Coronary artery (tissue), 2 donors: ENCODE measurements around the gene SLC25A43.

Experiments
- DNase-seq: peaks from one replicate; pipeline ENCODE4 v3.0.0-alpha.2; 2017; ENCODE audit warnings: low spot score
- H3K27ac ChIP-seq, 2 donors: fragments of 200-600 bp; sonication (generic); one replicate each; pipeline ENCODE4 v1.5.1; 2016 to 2019
- H3K4me3 ChIP-seq: fragments of 200-600 bp; sonication (generic); 2 replicates; pipeline ENCODE4 v1.5.1; 2016; ENCODE audit warnings: mild to moderate bottlenecking, moderate library complexity
- TF ChIP-seq, protein P1 (sequence below): fragments of 200-600 bp; sonication (generic); IDR thresholded peaks from one replicate; pipeline ENCODE4 v1.5.1; 2019; ENCODE audit warnings: antibody characterized with exemption

SLC25A43 gene

DNA sequence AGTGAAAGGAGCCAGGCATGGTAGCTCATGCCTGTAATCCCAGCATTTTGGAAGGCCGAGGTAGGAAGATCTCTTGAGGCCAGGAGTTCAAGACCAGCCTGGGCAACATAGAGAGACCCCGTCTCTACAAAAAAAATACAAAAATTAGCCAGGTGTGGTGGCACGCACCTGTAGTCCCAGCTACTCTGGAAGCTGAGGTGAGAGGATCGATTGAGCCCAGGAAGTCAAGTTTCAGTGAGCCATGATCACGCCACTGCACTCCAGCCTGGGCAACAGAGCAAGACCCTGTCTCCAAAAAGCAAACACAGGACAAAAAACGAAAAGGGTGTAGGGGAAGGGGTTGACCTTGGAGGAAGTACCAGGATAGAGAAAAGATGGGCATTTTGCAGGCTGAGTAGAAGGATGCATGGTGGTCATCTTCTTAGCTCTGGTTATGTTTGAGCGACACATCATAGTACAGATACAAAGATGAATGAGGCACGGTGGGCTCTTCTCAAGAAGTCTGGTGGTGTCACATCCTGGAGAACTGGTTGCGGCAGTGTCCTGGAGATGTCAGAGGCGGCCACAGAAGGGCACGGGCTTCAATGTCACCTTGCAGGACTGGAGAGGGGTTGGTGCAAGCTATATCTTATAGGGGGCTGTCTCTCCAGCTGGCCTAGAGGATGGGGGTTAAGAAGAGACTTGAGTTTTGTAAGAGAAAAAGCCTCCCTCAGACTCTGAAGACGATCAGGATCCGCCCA is 101.1 kb downstream of the SLC25A43 start:
- Histone ChIP-seq H3K27ac (no peak overlapping the region), H3K4me3 (no peak overlapping the region)
- TF ChIP-seq, protein P1, sequence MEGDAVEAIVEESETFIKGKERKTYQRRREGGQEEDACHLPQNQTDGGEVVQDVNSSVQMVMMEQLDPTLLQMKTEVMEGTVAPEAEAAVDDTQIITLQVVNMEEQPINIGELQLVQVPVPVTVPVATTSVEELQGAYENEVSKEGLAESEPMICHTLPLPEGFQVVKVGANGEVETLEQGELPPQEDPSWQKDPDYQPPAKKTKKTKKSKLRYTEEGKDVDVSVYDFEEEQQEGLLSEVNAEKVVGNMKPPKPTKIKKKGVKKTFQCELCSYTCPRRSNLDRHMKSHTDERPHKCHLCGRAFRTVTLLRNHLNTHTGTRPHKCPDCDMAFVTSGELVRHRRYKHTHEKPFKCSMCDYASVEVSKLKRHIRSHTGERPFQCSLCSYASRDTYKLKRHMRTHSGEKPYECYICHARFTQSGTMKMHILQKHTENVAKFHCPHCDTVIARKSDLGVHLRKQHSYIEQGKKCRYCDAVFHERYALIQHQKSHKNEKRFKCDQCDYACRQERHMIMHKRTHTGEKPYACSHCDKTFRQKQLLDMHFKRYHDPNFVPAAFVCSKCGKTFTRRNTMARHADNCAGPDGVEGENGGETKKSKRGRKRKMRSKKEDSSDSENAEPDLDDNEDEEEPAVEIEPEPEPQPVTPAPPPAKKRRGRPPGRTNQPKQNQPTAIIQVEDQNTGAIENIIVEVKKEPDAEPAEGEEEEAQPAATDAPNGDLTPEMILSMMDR = no peak
- no peak for DNase-seq

DNA sequence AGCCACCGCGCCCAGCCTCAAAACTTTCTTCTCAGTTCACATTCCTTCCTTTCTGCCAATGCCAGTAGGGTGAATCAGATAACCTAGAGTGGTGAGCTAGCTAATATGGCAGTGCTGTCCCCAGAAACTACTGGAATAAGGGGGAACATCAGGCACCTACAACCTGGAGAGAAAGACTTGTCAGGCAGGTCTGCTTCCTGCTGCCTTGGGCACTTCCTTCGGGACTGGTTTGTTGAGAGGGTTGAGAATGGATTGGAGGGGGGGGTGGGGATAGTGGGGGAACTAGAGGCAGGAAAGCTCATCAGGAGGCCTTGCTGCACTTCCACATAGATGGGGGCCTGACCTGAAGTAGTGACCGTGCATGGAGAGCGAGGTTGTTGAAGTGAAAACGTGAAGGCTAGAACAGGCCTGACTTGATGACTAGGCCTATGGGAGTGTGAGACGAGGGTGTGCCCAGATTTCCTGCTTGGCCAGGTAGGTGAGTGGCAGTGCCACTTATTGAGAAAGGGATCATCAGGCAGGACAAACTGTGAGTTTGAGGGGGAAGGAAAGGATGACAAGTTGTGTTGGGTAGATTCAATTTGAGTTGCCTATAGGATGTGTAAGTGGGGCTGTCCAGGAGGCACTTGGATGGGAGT is 102.5 kb downstream of the SLC25A43 start:
- no peak for DNase-seq
- Histone ChIP-seq H3K4me3 (no peak overlapping the region), H3K27ac (peak overlapping the region in 1 of 2 donors; percentile 81)
- TF ChIP-seq, protein P1 = no peak

DNA sequence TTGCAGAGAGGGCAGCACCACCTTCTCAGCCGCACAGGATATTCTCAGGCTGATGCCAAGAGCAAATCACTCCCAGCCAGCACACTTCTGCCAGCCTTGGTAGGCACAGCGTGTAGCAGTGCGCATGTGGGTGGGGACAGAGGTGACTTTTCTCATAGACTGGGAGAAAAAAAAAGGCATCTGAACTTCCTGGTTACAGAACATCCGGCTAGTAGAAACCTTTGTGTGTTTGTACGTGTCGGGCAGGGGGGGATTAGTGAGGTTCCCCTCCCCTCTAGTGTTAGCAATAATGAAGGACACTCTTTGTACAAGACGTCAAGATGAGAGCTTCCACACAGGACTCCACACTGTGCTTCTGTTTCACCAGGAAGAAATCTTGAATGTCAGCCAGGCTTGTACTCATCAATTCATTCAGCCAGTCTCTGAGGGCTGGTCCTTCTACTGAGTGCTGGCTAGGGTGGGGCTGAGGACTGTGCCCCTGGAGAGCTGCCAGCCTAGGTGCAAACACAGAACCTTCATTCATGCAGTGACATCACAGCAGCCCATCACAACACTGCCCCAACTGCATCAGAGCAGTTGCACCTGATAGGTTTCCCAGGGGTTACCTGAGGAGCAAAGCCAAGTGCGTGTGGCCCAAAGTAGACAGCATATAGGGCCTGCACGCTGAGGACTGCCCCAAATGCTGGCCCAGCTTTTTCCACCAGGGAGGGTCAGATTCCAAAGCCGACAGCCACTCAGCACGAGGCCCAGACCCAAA is 103.8 kb downstream of the SLC25A43 start:
- TF ChIP-seq, protein P1 = no peak

DNA sequence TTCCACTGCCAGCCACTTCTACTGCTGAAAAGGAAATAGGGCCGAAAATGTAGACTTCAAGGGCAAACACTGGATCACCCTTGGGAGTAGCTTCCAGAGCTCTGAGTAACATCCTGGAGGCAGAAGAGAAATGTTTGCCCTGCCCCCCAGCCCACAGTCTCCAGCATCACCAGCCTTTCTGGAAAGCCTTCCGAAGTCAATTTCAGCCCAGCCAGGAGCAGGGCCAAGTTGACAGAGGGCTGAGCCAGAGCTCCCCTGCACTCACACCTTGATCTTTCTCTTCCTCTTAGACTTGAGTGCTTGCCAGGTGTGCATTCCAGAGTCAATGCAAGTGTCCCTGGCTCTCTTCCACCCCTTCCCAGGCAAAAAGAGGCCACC is 104.3 kb downstream of the SLC25A43 start:
- Histone ChIP-seq H3K27ac (peak overlapping the region; percentile 13 to 81), H3K4me3 (no peak overlapping the region)
- TF ChIP-seq, protein P1 = no peak
- peak; percentile 78 for DNase-seq

More for the DNA sequence above, 103.8 kb downstream of the SLC25A43 start:
- no peak for DNase-seq
- H3K27ac ChIP-seq = peak overlapping the region; percentile 13 to 81
- no peak overlapping the region for H3K4me3 ChIP-seq
